Stimulated activated CD4-positive, alpha-beta T cell treated with anti-CD3 and anti-CD28 coated beads, Interleukin-4, amount 100 ng/mL, for 1 hour (primary cell): ENCODE results near the gene PVRIG.
A peak's percentile ranks its signal among the peaks of the same experiment; 100 is the strongest.
"Not testable (repeated sequence)": the region's sequence is repeated elsewhere in the genome, so short reads cannot be mapped to it uniquely, and the experiment has no call there.

Experiments
- DNase-seq: peaks from one replicate; pipeline ENCODE4 v3.0.0-alpha.2; 2020

Gene PVRIG

DNA sequence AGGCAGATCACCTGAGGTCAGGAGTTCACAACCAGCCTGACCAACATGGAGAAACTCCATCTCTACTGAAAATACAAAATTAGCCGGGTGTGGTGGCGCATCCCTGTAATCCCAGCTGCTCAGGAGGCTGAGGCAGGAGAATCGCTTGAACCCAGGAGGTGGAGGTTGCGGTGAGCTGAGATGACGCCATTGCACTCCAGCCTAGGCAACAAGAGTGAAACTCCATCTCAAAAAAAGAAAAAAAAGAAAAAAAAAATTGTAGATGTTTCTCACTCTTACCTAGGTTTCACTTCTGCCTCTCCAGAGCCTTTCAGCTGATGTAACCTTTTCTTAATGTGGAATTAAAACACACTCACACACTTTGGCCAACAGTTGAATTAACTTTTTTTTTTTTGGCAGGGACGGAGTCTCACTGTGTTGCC, 23.8 kb upstream of the PVRIG start:
- DNase-seq, result not testable (repeated sequence)

DNA sequence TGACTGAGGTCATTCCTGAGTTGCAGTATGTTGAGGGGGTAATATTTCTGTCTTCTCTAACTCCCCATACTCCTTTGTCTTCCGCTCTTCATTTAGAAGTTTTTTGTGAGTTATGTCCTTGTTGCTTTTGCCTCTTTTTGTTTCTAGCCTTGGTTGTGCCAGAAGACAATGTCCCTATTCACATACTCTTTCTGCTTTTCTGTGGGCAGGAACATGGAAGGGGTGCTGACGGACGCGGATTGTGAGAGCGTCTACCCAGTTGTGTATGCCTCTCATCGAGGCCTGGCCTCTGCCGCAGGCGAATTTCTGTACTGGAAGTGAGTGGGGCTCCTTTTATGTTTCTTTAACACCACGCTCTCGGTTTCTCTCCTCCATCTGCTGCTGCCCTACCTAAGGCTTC, 21.5 kb upstream of the PVRIG start:
- DNase-seq, result no peak

DNA sequence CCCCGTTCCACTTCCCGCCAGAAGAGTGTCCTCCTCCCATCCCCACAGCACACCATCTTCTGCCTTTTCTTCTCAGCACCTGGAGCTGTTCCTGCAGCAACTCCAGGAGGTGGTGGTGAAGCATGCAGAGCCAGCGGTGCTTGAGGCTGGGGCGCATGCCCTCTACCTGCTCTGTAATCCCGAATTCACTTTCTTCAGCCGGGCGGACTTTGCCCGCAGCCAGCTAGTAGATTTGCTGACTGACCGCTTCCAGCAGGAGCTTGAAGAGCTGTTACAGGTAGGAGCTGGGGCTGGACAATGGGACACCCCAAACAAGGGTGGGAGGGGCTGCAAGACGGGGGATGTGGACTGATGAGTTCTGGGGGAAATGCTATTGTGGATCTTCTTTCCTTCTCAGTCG, 19.1 kb upstream of the PVRIG start:
- no peak for DNase-seq

DNA sequence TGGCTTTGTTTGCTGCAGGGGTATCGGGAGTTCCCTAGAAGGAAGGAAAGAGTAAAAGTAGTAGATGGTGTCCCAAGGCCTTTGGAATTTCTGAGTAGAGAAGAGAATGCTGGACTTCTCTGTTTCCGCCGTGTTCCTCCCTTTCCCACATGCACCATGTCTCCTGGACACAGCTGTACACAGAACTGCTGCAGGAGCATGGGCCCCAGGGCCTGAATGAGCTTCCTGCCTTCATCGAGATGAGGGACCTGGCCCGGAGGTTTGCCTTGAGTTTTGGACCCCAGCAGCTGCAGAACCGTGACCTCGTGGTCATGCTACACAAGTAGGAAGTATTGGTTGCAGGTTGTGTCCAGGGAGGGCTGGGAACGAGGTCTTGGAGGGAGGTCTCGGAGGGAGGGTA, 15.3 kb upstream of the PVRIG start:
- DNase-seq, result no peak

DNA sequence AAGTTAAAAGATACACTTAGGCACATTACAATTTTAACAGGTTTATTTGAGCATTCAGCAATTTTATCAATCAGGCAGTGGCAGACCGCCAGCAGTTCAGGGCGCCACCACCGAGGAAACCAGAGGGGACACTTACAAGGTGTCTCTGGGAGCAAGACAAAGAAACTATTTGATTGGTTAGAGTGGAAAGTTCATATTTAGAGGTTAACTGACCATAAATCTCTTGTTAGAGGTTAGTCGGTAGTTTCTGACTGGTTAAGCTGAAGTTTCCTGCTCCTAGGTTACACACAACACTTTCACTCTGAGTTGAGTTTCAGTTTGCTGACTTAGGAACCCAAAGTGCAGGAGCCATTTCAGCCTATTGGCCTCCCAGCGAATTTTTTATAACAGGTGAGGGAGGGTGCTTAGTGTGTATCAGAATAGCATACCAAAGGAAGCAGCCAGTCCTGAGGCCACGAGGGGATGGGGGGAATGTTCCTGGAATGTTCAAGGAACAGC, 10.8 kb upstream of the PVRIG start:
- no peak for DNase-seq

DNA sequence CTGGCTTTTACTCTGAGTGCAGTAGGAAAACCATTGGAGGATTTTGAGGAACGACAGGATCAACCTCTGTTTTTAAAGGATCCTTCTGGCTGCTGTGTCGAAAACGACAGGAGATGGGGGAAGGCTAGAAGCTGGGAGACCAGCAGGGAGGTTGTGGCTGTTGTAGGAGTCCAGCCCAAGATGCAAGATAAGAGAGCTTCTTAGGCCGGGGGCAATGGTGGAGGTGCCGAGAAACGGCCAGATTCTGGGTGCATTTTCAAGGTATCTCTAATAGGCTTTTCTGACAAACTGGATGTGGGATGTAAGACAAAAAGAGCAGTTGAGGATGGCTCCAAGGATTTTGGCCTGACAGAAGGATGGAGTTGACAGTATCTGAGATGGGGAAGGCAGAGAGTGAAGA, 10.3 kb upstream of the PVRIG start:
- DNase-seq, result no peak

DNA sequence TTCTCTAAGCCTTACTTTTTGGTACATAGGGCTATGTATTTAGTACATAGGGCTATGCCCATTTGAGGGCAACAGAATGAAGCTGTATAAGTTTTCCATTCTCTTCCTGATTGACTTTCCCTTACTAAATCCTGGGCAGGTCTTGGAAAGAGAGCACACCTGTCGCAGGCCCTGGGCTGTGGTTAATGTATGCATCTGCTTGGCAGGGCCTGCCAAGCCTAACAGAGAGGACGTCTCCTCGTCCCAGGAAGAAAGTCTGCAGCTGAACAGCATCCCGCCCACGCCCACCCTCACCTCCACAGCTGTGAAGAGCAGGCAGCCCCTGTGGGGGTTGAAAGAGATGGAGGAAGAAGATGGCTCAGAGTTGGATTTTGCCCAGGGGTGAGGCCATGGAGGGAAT, 8.9 kb upstream of the PVRIG start:
- DNase-seq, result no peak

DNA sequence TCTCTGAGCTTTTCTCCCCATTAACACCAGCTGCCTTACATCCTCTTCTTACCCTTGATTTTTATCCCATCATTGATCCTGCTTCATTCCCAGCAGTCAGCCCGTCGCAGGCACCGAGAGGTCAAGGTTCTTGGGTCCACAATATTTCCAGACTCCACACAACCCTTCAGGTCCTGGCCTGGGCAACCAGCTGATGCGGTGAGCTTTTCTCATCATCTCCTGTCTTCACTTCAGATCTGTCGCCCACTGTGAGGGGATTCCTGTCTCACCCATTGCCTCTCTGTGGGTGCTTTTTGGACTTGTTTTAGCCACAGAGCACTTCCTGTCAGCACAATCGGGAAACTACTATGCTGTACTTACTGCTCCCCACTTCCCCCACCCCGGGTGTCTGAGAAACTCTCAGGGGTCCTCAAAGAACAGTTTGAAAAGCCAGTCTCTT, 8.4 kb upstream of the PVRIG start:
- DNase-seq, result no peak

DNA sequence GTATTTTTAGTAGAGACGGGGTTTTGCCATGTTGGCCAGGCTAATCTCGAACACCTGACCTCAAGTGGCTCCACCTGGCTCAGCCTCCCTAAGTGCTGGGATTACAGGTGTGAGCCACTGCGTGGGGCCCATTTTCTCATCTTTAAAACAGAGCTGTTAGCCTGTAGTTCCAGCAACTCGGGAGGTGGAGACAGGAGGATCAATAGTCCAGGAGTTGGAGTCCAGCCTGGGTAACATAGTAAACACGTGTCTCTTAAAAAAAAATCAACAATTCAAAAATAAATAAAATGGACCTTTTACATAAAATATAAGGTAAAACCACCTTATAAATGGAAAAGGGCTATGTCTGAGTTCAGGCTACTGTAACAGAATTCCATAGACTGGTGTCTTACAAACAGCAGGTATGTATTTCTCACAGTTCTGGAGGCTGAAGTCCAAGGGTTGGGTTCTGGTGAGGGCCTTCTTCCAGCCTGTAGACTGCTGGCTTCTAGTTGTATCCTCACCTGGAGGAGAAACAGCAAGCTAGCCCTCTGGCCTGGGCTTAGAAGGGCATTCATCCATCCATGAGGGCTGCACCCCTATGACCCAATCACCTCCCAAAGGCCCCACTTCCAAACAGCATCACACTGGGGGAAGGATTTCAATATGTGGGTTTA, 7.0 kb upstream of the PVRIG start:
- no peak for DNase-seq

DNA sequence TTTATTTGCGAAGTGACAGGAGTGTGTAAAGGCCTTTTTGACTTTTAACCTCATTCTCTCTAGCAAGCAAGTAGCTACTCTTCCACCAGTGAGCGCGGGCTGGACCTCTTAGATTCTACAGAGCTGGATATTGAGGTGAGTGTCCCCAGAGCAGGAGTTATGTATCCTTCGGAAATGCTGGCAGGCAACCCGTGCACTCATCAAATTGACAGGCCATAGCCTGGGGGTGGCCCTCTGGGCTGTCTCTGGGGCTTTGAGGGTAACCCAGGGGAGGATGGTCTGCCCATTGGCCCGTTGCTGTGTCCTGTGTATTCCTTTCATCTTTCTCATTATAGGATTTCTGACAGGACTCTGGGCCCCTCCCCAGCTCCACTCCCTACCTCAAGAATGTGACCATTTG, 6.1 kb upstream of the PVRIG start:
- no peak for DNase-seq

DNA sequence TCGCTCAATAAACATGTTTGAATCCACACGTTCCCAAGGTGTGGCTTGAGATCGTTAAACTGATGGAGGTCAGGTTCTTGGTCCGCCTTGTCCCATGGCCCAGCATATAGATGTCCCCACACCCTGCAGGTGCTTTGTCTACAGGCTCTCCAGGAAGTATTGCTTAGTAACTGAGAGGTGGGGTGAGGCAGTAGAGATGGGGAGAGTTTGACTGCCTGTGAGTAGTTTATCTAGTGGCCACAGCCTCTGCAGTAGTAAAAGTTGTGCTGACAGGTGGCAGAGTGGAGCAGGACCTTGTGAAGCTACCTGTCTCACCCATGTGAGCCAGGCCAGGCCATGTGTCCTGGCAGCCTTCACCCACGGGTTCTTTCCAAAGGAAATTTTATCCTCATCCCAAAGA, 5.4 kb upstream of the PVRIG start:
- not testable (repeated sequence) for DNase-seq

DNA sequence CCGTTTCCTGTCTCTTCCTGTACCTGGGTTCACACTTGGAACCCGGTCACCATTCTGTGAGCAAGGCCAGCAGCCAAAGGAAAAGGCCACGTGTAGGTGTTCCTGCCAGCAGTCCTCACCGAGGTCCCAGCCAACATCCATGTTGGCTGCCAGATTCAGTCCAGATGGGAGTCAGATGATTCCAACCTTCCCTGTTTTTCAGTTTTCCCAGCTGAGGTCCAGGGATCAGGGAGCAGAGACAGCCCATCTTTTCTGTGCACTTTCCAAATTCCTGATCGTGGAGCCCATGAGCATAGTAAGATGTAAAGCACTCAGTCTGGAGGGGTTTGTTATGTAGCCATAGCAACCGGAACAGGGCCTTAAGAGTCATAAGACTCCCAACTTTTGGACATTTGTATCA, 3.9 kb upstream of the PVRIG start:
- no peak for DNase-seq

DNA sequence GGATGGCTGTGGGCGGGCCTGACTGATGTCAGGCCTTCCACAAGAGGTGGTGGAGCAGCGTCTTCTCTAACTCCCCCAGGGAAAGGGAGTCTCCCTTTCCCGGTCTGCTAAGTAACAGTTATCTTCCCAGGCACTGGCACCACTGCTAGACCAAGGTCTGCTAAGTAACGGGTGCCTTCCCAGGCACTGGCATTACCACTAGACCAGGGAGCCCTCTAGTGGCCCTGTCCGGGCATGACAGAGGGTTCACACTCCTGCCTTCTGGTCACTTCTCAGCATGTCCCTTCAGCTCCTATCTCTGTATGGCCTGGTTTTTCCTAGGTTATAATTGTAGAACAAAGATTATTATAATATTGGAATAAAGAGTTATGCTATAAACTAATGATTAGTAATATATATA, 1.8 kb upstream of the PVRIG start:
- peak; percentile 74 for DNase-seq

DNA sequence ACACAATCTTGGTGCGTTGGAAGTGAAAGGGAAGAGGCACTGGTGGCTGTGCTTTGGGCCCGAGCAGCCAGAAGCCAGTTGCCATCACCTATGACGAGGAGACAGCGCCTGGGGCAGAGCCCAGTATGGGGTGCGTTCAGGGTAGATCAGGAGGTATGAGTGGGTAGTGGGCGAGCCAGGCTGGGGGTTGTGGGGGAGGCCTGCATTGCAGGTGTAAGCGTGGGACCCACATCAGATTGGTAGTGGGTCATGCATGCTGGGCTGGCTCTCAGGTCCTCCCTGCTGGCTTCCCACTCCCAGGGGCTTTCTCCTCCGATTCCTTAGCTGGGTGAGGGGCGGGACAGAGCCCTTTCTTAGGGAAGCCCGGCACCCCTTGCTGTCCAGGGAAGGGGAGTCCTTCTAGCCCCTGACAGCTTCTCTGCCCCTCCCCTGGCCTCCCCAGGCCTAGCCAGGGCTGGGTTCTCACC, 445 bp upstream of the PVRIG start:
- peak; percentile 38 for DNase-seq

DNA sequence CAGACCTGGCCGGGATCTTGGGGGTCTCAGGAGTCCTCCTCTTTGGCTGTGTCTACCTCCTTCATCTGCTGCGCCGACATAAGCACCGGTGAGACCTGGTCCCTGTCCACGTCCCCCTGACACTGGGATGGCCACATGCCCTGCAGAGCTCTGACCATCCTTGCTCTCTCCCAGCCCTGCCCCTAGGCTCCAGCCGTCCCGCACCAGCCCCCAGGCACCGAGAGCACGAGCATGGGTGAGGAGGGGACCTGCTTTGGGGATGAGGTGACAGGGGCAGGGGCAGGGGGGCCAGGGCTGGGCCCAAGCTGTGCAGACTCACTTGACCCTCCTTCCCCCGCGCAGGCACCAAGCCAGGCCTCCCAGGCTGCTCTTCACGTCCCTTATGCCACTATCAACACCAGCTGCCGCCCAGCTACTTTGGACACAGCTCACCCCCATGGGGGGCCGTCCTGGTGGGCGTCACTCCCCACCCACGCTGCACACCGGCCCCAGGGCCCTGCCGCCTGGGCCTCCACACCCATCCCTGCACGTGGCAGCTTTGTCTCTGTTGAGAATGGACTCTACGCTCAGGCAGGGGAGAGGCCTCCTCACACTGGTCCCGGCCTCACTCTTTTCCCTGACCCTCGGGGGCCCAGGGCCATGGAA, 959 bp downstream of the PVRIG start:
- no peak for DNase-seq

DNA sequence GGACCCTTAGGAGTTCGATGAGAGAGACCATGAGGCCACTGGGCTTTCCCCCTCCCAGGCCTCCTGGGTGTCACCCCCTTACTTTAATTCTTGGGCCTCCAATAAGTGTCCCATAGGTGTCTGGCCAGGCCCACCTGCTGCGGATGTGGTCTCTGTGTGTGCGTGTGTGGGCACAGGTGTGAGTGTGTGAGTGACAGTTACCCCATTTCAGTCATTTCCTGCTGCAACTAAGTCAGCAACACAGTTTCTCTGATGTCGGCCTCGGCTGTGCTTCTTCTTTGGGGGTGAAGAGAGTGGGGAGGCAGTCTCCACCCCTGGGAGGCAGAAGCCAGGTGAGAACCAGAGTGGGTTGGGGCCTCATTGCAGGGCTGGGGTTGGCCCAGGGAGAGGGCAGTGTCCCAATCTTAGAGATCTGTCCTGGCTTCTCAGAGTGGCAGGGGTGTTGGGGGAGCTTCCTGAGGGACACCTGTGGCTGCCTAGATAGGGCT, 1.5 kb downstream of the PVRIG start:
- peak; percentile 74 for DNase-seq

DNA sequence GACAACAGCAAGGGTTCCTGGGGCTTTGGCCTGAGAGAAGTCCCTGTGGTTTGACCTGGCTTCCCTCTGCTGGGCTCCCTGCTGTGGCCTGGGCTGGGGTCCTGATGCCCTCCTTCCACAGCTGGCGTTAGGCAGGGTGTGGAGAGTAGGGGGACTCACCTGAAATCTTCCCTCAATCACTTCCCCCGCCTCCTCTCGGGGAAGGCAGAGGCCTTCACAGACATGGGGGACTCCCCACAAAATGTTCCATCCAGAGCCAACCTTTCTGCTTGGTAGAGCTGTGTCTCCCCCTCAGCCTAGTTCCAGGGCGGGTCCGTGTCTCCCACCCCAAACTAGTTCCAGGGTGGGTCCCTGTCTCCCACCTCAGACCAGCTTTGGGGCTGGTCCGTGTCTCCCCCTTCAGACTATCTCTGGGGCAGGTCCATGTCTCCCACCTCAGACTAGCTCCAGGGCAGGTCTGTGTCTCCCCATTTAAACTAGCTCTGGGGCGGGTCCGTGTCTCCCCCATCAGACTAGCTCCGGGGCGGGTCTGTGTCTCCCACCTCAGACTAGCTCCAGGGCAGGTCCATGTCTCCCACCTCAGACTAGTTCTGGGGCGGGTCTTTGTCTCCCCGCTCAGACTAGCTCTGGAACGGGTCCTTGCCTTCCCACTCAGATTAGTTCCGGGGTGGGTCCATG, 2.2 kb downstream of the PVRIG start:
- DNase-seq, result peak; percentile 41

DNA sequence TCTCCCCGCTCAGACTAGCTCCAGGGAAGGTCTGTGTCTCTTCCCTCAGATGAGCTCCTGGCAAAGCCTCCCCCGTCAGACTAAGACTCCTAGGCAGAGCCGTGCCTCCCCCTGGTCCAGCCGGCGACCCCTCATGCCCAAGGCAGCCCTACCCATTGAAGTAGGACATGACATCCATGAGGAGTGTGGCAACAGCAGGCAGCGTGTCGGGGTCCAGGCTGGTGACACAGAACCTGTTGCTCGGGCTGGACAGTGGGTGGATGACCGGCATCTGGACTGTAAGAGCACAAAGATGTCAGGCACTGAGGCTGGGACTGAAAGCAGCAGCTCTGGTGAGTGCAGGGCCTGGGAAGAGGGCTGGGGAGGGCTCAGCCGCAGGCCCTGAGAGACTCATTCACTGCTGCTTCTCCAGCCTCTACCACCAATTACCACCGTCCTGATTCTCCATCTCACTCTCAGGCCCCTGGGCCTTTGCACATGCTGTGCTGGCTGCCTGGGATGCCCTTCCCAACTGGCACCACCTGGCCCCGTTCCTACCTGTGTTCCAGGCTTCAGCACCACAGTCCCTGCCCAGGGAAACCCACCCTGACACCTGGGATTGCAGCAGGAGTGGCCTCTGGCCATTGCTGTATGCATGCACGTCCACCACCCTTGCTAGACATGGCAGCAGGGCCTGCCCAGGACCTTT, 2.8 kb downstream of the PVRIG start:
- no peak for DNase-seq

DNA sequence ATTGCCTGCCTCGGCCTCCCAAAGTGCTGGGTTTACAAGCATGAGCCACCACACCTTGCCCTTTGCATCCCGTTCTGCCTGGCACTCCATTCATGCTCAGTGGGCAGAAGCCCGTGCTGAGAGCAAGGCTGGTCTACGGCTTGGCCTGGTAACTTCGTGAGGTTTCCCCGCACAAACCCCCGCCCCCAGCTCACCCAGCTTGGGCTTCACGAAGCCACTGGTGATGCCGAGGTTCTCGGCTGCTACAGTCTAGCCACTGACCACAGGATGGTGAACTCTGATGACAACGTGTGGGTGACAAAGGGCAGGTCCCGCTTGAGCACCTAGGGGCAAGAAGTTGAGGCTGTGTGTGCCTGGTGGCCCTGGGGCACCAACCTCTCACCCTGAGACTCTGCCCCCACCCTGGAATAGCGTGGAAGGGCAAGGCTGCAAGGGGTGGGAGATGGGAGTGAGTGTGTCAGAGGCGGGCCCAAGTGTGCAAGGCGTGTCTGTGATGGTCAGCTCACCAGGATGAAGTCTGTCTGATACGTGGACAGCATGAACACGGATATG, 3.7 kb downstream of the PVRIG start:
- not testable (repeated sequence) for DNase-seq

DNA sequence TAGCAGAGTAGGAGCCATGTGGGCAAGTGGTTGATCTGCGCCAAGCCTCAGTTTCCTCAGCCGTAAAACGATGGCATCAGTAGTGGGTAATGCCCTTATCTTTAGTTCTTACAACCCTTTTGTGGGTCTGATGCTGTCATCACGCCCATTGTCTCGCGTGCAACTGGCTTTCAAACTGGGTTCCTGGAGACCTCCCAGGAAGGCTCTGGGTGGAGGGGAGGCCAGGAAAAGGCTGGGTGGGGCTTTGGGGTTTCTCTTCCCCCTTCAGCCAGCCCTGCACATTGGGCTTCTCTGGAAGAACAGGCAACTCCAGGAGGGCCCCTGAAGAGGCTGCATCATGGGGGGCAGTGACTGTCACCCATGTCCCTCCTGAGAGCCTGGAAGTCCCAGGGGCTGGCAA, 5.1 kb downstream of the PVRIG start:
- not testable (repeated sequence) for DNase-seq

DNA sequence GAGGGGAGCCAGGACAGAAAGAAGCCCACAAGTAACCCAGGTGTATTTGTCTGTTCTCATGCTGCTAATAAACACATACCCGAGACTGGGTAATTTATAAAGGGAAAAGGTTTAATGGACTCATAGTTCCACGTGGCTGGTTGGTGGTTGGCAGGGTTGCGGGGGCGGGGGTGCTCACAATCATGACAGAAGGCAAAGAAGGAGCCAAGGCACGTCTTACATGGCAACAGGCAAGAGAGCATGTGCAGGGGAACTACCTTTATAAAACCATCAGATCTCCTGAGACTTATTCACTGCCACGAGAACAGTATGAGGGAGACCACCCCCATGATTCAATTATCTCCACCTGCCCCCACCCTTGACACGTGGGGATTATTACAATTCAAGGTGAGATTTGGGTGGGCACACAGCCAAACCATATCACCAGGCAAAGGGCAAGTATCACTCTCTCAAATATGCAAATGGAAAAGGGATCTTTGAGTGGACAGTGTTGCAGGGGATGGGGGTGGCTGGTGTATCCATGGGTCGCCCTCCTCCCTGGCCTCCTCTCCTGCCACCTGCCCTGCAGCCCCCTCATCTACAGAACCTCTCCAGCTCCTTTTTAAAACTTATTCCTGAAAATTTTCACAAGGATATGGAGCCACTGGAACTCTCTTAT, 15.0 kb downstream of the PVRIG start:
- DNase-seq, result peak; percentile 18

DNA sequence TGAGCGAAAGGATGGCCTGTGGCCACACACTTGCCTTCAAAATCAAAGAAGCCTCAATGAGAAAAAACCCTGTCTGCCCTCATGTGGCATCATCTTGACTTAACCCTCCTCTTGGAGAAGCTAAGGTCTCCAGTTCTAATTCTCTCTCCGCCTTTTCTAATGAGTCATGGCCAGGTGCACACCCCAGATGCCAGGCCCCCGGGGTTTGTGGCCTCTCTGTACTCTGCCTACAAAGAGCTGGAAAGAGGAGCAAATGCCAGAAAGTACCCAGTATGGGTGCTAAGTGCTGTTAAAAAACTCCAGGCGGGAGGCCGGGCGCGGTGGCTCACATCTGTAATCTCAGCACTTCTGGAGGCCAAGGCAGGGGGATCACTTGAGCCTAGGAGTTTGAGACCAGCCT, 20.2 kb downstream of the PVRIG start:
- not testable (repeated sequence) for DNase-seq
